HG02884 (cell line): ENCODE measurements around the gene KSR1.
A peak's percentile ranks its signal among the peaks of the same experiment; 100 is the strongest.
"Not testable (repeated sequence)": the region's sequence is repeated elsewhere in the genome, so short reads cannot be mapped to it uniquely, and the experiment has no call there.

ENCODE experiments used
- ATAC-seq: cut with Tn5 transposase; IDR thresholded peaks from one replicate; pipeline ENCODE4 v1.9.1; 2021; ENCODE audit warnings: mild to moderate bottlenecking, moderate library complexity; ENCODE audit not compliant: unreplicated experiment

Gene KSR1

DNA sequence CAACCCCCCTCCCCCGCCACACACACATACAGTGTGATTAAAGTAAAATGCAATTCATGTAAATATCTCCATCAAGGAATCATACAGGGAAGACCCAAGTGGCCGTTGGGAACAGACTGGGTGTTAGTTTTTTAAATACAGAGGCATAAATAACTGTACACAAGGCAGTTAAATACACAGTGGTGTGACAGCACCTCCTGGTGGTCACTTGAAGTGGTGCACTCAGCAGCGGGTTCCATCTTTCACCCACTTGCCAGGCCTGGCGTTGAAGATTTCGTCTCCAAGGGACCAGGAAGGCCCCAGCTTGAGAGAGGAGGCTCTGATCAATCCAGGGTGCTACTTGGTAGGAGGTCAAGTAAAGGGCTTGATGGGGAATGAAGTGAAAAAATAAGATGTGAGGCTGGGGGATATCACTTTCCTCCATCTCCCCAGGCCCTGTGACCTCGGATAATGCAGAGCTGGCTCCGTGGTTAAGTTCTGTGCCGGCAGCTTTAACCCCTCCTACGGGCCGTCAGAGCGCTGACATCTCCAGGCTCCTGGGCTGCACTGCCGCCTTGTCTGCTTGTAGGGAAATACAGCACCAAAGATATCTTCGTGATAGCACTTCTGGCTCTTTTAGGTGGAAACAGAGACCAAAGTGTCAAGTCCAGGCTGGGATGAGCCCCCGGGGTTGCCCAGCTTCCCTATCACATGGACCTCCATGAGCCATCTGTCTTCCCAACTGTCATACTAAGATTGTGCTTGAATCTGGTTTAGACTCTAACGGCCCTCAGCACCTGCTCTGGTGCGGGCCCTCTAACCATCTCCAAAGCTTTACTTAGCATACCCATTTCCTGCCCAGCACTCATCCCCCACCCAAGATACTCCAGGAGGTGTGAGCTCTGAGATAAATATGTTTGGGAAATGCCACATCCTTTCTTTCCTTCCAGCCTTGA is 195.4 kb downstream of the KSR1 start:
- ATAC-seq: no peak

- not testable (repeated sequence) for ATAC-seq
Observed at GRCh38 chr17:27653449-27653971, 197.3 kb downstream of the KSR1 start.

DNA sequence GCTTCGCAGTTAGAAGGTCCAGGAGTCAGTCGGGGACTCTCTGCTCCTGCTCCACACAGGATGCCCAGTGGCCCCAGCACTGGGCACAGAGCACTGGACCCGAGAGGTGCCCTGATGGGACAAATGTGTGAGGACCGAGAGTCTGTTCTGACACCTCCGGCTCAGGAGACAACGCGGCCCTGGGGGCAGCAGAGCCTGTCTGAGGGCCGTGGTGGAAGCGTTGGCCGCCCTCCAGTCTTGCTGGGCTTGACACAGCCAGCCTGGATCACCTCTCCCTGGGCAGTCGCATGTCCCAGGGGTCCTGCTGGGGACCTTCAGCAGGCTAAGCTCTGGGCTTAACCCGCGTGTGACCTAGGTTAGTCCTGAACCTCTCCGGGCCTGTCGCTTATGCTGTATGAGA is 197.9 kb downstream of the KSR1 start:
- ATAC-seq: no peak

- ATAC-seq: peak; percentile 75
Observed at GRCh38 chr17:27654654-27655524, 198.6 kb downstream of the KSR1 start.

DNA sequence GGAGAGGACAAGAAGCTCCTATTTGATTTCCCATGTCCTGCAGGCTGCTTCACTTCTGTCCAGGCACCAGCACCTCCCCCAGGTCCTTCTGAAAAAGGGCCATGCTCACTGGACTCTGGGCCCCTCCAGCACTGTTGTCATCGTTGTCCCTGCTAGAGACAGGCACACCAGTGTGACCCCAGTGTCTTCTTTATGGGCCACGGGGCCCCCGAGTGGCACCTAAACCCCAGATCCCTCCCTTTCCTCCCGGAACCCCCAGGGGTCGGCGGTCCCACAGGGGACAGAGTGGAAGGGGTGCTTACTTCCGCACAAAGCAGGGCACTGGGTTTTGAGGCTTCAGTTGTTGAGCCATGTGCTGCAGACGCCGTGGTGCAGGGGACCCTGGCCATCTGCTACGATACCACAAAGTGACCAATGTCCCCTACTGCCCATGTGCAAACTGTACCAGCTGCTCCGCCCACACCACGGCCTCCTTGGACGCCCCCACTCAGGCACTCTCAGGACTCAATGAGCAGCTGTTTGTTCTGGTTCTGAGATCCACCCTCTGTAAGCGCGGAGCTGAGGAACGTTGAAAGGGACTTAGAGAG is 199.4 kb downstream of the KSR1 start:
- ATAC-seq: not testable (repeated sequence)

DNA sequence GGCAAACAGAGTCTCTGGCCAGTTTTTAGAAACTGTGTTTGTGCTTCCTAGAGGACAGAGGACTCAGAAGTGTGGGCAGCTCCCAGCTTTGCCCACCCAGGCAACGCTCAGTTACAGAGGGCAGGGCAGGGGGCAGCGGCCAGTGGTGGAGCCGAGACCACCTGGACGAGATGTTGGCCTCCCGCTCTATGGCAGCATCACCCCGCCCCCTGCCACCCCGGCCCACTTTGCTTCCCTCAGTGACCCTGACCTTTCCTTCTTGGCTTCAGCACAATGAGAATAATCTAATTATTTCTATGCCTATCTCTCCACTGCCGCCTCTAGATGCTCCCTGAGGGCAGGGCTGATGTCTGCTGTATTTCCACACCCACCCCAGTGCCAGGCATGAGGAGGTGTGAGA is 200.4 kb downstream of the KSR1 start:
- not testable (repeated sequence) for ATAC-seq

DNA sequence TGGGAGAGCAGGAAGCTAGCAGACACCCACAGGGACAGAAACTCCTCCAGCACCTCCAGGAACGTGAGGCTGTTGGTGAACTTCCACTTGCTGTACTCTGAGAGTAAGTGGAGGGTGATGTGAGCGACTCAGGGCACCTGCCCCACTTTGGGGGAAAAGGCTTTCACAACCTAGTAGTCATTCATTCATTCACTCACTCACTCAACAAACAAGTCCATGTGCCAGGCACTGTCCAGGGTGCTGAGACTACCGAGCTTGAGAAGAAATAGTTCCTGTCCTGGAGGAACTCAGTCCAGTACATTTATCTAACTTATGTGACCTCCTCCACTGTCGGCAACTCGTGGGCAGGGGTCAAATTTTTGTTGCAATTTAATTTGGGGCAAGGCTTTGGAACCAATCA is 201.4 kb downstream of the KSR1 start:
- no peak for ATAC-seq

DNA sequence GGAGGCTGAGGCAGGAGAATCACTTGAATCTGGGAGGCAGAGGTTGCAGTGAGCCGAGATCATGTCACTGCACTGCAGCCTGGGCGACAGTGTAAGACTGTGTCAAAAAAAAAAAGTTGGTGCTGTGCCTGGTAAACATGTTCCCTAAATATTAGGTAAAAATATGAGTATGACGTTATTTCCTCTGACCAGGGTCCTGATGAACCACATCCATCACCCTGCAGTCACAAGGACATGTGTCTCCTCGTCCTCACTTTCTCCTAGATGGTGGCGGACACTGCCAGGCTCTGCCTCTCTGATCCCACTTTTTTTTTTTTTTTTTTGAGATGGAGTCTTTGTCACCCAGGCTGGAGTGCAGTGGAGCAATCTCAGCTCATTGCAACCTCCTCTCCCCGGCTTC is 203.4 kb downstream of the KSR1 start:
- no peak for ATAC-seq

- ATAC-seq: no peak
Observed at GRCh38 chr17:27660436-27660835, 204.2 kb downstream of the KSR1 start.

GRCh38 chr17:27663936-27664605 is 207.8 kb downstream of the KSR1 start:
- no peak for ATAC-seq

DNA sequence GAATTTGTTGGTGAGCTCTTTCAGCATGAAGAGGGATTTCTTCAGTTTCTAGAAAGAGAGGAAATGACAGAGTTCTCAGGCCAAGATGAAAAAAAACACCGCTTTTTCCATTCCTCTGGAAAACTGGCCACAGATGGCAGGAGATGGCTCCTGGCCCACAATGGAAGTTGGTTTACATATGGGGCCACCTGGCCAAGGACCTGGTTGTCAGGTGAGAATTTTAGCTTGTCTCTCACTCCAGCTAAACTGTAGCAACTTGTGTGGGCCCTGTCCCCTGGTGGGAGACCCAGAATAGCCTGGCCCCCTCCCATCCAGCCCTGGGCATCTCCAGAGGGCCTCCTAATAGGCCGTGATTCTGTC is 208.3 kb downstream of the KSR1 start:
- no peak for ATAC-seq

DNA sequence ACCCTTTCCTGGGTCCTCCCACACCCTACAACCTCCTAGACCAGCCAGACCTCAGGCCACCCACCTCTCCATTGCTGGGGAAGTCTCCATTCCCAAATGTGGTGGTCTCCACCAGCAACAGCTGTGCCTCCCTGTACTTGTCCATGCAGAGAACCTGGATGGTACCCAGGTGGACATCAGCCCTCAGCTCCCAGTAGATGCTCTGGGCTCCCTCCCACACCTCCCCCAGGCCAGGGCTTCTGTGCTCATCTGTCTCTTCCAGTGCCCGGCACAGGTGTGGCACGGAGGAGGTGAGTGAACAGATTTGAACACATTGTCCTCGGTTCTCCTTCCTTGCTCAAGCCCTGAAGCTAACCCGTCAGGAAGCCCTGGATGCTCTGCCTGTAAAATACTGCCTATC is 209.3 kb downstream of the KSR1 start:
- ATAC-seq: no peak

DNA sequence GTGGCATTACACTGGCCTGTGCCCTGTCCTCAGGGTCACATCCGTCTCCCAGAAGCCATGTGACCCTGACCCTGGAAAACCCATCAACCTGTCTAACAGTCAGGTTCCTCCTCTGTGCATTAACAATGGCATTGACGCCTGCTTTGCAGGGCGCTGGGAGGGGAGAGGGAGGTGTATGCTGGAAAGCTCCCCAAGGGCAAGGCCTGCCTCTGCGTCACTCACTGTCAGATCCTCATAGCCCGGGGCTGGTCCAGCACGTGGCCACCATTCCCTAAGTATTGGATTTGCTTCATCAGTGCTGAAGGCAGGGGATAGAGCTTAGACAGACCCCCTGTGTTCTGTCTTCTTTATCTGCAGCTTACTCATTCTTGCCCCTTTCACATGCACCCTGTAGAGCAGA is 210.0 kb downstream of the KSR1 start:
- ATAC-seq: not testable (repeated sequence)

DNA sequence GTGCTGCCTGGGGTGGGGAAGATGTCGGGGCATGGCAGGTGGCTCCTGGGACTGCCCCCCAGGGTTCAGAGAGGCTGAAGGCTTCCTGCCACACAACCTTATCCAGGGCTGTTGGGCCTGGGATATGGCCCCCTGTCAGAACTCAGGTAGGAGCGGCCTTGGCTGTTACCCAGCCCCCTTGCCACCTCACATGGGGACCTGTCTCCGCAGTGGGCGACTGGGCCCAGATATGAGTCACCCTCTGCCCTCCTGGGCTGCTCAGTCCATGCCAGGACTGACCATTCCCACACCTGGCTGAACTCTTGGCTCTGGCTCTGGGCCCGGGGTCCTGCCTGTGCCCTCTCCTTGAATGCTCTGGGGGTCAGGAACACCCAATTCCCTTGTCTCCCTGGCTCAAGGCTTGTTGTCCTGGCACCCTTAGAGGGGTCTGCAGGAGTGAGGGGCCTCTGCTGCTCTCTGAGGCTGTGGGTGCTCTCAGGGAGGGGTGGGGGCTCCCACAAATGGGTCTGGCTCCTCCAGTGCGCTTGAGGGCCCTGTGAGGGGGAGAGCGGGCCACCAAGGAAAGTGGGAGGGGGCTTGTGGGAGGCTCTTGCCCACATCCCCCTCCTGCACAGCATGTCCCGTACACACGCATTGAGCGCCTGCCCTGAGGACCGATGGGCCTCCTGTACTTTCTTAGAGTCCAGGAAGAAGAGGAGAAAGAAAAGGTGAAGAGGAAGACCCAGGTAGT is 210.7 kb downstream of the KSR1 start:
- no peak for ATAC-seq

DNA sequence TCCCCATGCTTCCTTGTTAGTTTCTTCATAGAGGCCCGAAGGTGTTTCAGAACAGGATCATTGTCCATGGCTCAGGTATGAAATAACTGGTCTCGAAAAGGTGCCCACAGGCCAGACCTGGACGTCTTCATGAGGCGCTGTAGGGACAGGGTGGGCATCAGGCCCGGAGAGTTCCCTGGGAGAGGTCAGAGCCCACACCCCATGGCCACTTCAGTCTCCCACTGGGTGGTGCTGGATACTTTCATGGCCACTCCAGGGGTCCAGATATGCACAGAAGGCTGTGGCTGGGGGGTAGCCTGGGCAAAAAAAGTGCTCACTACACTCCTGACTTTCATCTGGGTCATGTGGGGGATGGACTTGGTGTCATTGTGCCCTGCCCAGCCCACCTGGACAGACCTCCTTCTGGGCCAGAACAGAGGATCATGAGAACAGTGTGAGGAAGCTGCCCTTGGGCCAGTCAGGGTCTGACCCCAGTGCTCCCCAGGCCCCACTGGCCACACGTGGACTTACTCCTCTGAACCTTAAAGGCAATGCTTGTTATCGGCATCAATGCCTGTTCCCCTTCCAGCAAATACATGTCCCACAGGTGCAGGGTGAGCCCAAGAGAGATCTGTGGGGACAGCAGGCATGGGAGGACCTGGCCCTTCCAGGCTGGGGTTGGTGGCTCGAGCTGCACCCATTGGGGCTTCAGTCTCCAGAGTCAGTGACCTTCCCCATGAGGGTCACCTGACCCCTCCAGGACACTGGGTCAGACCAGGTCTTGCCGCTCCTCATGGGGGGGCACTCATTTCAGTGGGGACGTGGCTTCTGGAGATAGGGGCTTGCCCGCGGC is 211.6 kb downstream of the KSR1 start:
- ATAC-seq: no peak

DNA sequence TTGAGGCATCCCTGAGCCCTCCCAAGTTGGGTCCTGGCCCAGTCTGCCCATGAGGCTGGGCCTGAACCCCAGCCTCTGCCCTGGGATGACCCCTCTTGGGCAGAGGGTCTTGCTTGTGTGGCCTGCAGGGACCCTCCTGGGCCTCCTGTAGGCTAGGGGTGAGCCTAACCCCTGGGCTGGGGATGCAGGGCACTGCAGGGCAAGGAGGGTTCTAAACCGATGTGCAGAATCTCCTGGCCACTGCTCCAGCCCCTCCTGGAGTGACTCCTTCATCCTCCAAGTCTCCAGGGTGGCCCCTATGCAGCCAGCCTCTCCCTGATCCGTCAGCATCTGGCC is 212.2 kb downstream of the KSR1 start:
- no peak for ATAC-seq

DNA sequence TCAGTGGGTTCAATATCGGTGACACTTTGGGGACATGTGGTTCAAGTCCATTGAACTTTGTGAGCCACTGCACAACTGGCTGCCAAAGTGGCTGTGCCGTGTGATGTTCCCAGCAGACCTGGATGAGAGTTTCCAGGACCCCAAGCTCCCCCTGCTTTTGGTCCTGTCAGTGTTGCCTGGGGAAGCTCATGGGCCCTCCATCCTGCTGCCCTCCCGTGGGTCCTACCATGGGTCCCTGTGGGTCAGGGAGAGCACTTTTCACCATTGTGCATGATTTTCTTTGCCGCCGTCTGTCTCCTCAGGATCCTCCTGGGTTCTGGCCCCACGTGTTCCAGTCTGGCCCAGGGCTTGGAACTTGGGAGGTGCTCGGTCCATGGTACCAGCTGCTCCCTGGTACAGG is 212.9 kb downstream of the KSR1 start:
- no peak for ATAC-seq

DNA sequence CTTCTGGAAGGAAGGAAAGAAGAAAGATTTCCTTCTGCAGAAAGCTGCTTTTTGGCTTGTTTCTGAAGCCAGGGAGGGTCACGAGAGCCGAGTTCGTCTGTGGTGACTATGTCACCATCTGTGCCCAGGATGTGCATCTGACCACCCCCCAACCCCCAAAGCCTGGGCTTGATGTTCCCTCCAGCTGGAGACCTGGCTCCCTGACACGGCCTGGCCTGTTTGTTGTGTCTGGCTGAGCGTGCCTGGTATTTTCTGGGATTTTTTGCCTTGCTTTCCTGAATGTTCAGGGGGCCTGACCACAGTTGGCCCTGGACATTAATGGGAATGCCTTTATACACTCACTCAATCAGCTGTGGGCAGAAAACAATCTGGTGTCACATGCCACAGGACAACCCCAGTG is 213.6 kb downstream of the KSR1 start:
- ATAC-seq: no peak
